ENCODE measurements around the gene RTRAF. TPM values are rescaled to one million over a fixed set of nuclear protein-coding genes. Genes with fewer than 3 reads are reported as not detected.

Gene RTRAF
- total and polyA plus RNA-seq, 2 experiments from 2014 or later: 150 to 729 TPM

- TF ChIP-seq CTCF (conservative IDR thresholded peaks at IDR 0.05; ENCODE audit: low read depth in 2 of 2) (peak; percentile 35 to 63), CREB1 (CRISPR knock-in tag; IDR thresholded peaks at IDR 0.05; ENCODE audit: low read depth) (no peak)
- H3K4me2 ChIP-seq: no peak overlapping the region
- Mint-ChIP-seq H3K27me3 (ENCODE audit: insufficient read depth, low read depth, poor library complexity) (peaks cover 2% of the 10 kb centered on the region), H3K36me3 (ENCODE audit: low read depth) (peaks cover 22% of the 10 kb centered on the region), H3K4me1 (no peaks in the 10 kb centered on the region), H3K27ac (no peak overlapping the region), H3K4me3 (no peak overlapping the region), H3K9me3 (peaks cover 22% of the 10 kb centered on the region)
- no peaks in the 10 kb centered on the region for H3K4me1 ChIP-seq (ENCODE audit: insufficient read depth)
- H3K4me3 ChIP-seq: no peak overlapping the region
- no peaks in the 10 kb centered on the region for H3K27me3 ChIP-seq (ENCODE audit: insufficient read depth)
- 0 out of 2 replicates have a peak overlapping the region, but pooled peaks have one; percentile 21 for H2AFZ ChIP-seq
- DNase-seq (ENCODE audit: low spot score): peak; percentile 42
- H4K20me1 ChIP-seq (replicated peaks; ENCODE audit: insufficient read depth): no peaks in the 10 kb centered on the region
- no peaks in the 10 kb centered on the region for H3F3A ChIP-seq (replicated peaks; ENCODE audit: low read depth)
- no peak overlapping the region for H3K27ac ChIP-seq (ENCODE audit: low read depth)
- H3K36me3 ChIP-seq (ENCODE audit: insufficient read depth): no peaks in the 10 kb centered on the region
- H3K9me2 ChIP-seq (ENCODE audit: insufficient read depth): peaks cover 6% of the 10 kb centered on the region; the same call in 1 of the 2 replicates
- H3K79me2 ChIP-seq (replicated peaks; ENCODE audit: insufficient read depth): no peaks in the 10 kb centered on the region
- peak; percentile 32; the same call in 2 of the 3 replicates for ATAC-seq
Measured at GRCh38 chr14:51954657-51955056, 34.7 kb upstream of the RTRAF start.

DNA sequence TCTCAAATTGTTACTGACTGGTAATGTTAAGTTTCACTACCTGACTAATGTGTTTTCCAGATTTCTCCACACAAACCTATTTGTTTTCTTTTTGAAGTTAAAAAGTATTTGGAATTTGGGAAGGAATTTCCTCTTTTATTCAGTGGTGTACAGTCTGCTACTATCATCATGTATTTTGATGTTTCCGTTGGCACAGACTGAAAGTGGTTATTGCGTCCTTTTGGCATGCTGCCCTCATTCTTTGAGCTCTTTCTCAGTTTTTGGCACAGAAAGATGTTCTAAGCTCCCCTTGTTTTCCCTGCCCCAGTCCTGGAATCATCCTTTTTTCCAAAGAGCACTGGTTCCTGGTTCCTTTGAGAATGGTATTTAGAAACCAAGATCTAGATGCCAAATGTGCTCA is 31.4 kb upstream of the RTRAF start:
- H3K27ac Mint-ChIP-seq: no peak overlapping the region
- DNase-seq (ENCODE audit: low spot score) (no peak), ATAC-seq (no peak)
- peaks cover 27% of the 10 kb centered on the region for H3K9me3 Mint-ChIP-seq
- Histone ChIP-seq H3K9me2 (ENCODE audit: insufficient read depth) (peaks cover 6% of the 10 kb centered on the region; the same call in 1 of the 2 replicates), H3K4me2 (no peak overlapping the region), H3F3A (replicated peaks; ENCODE audit: low read depth) (no peaks in the 10 kb centered on the region), H3K36me3 (ENCODE audit: insufficient read depth) (no peaks in the 10 kb centered on the region), H4K20me1 (replicated peaks; ENCODE audit: insufficient read depth) (no peaks in the 10 kb centered on the region), H3K4me1 (ENCODE audit: insufficient read depth) (no peaks in the 10 kb centered on the region), H3K27me3 (ENCODE audit: insufficient read depth) (no peaks in the 10 kb centered on the region), H2AFZ (no peak overlapping the region), H3K27ac (ENCODE audit: low read depth) (no peak overlapping the region), H3K79me2 (replicated peaks; ENCODE audit: insufficient read depth) (no peaks in the 10 kb centered on the region), H3K4me3 (no peak overlapping the region)
- TF ChIP-seq EZH2phosphoT487 (IDR thresholded peaks at IDR 0.05; ENCODE audit: unreplicated experiment) (no peak), POLR2AphosphoS5 (IDR thresholded peaks at IDR 0.05; ENCODE audit: low read depth) (no peak), NANOG (IDR thresholded peaks at IDR 0.05; ENCODE audit: borderline replicate concordance) (no peak), ZNF331 (CRISPR knock-in tag; IDR thresholded peaks at IDR 0.05; ENCODE audit: low read depth) (no peak), ETS1 (IDR thresholded peaks at IDR 0.05) (no peak), STAT1 (IDR thresholded peaks at IDR 0.05; ENCODE audit: unreplicated experiment) (no peak), JUNB (IDR thresholded peaks at IDR 0.05; ENCODE audit: unreplicated experiment) (no peak)
- TF ChIP-seq, protein P1, sequence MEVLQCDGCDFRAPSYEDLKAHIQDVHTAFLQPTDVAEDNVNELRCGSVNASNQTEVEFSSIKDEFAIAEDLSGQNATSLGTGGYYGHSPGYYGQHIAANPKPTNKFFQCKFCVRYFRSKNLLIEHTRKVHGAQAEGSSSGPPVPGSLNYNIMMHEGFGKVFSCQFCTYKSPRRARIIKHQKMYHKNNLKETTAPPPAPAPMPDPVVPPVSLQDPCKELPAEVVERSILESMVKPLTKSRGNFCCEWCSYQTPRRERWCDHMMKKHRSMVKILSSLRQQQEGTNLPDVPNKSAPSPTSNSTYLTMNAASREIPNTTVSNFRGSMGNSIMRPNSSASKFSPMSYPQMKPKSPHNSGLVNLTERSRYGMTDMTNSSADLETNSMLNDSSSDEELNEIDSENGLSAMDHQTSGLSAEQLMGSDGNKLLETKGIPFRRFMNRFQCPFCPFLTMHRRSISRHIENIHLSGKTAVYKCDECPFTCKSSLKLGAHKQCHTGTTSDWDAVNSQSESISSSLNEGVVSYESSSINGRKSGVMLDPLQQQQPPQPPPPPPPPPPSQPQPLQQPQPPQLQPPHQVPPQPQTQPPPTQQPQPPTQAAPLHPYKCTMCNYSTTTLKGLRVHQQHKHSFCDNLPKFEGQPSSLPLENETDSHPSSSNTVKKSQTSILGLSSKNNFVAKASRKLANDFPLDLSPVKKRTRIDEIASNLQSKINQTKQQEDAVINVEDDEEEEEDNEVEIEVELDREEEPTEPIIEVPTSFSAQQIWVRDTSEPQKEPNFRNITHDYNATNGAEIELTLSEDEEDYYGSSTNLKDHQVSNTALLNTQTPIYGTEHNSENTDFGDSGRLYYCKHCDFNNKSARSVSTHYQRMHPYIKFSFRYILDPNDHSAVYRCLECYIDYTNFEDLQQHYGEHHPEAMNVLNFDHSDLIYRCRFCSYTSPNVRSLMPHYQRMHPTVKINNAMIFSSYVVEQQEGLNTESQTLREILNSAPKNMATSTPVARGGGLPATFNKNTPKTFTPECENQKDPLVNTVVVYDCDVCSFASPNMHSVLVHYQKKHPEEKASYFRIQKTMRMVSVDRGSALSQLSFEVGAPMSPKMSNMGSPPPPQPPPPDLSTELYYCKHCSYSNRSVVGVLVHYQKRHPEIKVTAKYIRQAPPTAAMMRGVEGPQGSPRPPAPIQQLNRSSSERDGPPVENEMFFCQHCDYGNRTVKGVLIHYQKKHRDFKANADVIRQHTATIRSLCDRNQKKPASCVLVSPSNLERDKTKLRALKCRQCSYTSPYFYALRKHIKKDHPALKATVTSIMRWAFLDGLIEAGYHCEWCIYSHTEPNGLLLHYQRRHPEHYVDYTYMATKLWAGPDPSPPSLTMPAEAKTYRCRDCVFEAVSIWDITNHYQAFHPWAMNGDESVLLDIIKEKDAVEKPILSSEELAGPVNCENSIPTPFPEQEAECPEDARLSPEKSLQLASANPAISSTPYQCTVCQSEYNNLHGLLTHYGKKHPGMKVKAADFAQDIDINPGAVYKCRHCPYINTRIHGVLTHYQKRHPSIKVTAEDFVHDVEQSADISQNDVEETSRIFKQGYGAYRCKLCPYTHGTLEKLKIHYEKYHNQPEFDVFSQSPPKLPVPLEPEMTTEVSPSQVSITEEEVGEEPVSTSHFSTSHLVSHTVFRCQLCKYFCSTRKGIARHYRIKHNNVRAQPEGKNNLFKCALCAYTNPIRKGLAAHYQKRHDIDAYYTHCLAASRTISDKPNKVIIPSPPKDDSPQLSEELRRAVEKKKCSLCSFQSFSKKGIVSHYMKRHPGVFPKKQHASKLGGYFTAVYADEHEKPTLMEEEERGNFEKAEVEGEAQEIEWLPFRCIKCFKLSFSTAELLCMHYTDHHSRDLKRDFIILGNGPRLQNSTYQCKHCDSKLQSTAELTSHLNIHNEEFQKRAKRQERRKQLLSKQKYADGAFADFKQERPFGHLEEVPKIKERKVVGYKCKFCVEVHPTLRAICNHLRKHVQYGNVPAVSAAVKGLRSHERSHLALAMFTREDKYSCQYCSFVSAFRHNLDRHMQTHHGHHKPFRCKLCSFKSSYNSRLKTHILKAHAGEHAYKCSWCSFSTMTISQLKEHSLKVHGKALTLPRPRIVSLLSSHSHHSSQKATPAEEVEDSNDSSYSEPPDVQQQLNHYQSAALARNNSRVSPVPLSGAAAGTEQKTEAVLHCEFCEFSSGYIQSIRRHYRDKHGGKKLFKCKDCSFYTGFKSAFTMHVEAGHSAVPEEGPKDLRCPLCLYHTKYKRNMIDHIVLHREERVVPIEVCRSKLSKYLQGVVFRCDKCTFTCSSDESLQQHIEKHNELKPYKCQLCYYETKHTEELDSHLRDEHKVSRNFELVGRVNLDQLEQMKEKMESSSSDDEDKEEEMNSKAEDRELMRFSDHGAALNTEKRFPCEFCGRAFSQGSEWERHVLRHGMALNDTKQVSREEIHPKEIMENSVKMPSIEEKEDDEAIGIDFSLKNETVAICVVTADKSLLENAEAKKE (CRISPR knock-in tag; IDR thresholded peaks at IDR 0.05): no peak
- H3K4me3 Mint-ChIP-seq: no peak overlapping the region
- peaks cover 29% of the 10 kb centered on the region for H3K36me3 Mint-ChIP-seq (ENCODE audit: low read depth)
- H3K27me3 Mint-ChIP-seq (ENCODE audit: insufficient read depth, low read depth, poor library complexity): peaks cover 3% of the 10 kb centered on the region
- peaks cover 5% of the 10 kb centered on the region for H3K4me1 Mint-ChIP-seq
